Heart left ventricle (tissue), 13 donors: ENCODE data around the gene ZNF200.

Experiments
- CTCF ChIP-seq, 12 donors: fragments of 200-600 bp; sonication (generic) in 4 of 12; IDR thresholded peaks; one replicate each; pipeline versions ENCODE4 v1.5.0 to v1.8.0; 2018 to 2022; ENCODE audit warnings: antibody characterized with exemption in 12 of 12, mild to moderate bottlenecking in 5 of 12
- POLR2A ChIP-seq, 2 donors: fragments of 450-650 bp; IDR thresholded peaks; one replicate each; pipeline ENCODE4 v1.6.1; 2017; ENCODE audit warnings: antibody characterized with exemption in 2 of 2, mild to moderate bottlenecking in 2 of 2, moderate library complexity in 2 of 2
- donor health status: ischemic (EF 13 %, LVEDD 7.1; RV severe dilation, severe dysfunction).
- donor health status: DM: no; HTN: yes; CAD: no.
- donor health status: DM: no; HTN: no; CAD: no.
- donor health status: ischemic (EF 25% LVEDD 6.9; RV normal size, moderate dysfunction).
- donor health status: ischemic (EF 25% LVEDD 5.7; RV mildly dilated, moderate dysfunction).
- donor health status: ischemic (EF 35%, LVEDD 5.7; RV mildly dilated, moderate dysfunction).
- donor health status: nonischemic (EF 11% LVEDD 7.7; RV severe dilation, severe dysfunction).
- donor health status: DM: yes; HTN: yes; CAD: no.
- donor health status: PGD.
- donor health status: ischemic (EF 29% LVEDD 5.4; RV normal size, mild dysfunction).
- donor health status: nonischemic (EF 23%, LVEDD 6.1; RV moderate dilation, normal function).

DNA sequence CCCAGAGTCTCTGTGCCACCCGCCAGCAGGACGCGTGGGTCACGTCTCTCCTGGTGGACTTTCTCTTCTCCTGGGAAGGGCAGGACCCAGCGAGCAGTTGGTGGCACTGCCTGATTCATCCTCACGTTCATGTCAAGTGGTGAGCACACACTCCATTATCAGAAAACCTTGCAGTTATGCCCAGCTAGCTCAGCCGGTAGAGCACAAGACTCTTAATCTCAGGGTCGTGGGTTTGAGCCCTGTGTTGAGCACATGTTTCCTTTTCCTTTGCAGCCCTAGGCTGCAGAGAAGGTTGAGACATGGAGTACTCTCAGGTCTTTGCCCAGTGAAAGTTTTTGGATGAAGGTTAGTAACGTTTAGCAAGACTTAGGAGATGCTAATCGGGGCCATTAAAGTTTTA lies 39.0 kb downstream of the ZNF200 start:
- TF ChIP-seq CTCF (IDR thresholded peaks at IDR 0.05) (no peak), POLR2A (IDR thresholded peaks at IDR 0.05) (no peak)
